Mammary epithelial cell (primary cell): ENCODE results near the gene SCP2.

Source experiments
- EZH2 ChIP-seq: IDR thresholded peaks from 2 replicates; pipeline ENCODE4 v1.6.1; 2012; ENCODE audit warnings: low read length, inconsistent platforms, borderline replicate concordance
- TF ChIP-seq, protein P1 (sequence below), 2 donors: IDR thresholded peaks in 1 of 2; conservative IDR thresholded peaks in 1 of 2; 2 replicates each; pipeline ENCODE4 v1.5.1; 2011 to 2012; ENCODE audit warnings: inconsistent platforms in 2 of 2, low read length in 2 of 2, mild to moderate bottlenecking in 2 of 2, control low read depth in 1 of 2, low read depth in 1 of 2; ENCODE audit not compliant: insufficient read depth in 1 of 2; ENCODE audit errors: extremely low read depth in 1 of 2

DNA sequence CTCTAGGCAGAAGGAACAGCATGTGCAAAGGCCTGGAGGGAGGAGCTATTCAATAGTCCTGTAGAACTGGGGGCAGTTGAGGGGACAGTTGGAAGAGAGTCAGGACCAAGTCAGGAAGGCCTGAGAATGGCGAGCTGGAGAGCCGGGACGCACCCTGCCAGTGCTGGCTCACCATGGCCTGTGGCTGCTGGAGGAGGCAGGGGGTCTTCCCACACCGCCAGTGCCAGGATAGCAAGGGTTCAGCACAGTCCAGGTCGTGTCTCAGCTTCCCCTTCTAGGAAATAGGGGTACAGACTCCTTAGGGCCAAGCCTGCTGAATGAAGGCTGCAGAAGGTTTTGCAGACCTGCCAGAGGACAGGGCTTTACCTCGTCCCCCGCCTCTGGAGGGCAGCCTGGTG, 142.2 kb downstream of the SCP2 start:
- TF ChIP-seq, protein P1, sequence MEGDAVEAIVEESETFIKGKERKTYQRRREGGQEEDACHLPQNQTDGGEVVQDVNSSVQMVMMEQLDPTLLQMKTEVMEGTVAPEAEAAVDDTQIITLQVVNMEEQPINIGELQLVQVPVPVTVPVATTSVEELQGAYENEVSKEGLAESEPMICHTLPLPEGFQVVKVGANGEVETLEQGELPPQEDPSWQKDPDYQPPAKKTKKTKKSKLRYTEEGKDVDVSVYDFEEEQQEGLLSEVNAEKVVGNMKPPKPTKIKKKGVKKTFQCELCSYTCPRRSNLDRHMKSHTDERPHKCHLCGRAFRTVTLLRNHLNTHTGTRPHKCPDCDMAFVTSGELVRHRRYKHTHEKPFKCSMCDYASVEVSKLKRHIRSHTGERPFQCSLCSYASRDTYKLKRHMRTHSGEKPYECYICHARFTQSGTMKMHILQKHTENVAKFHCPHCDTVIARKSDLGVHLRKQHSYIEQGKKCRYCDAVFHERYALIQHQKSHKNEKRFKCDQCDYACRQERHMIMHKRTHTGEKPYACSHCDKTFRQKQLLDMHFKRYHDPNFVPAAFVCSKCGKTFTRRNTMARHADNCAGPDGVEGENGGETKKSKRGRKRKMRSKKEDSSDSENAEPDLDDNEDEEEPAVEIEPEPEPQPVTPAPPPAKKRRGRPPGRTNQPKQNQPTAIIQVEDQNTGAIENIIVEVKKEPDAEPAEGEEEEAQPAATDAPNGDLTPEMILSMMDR (conservative IDR thresholded peaks at IDR 0.05 in 1 of 2, IDR thresholded peaks at IDR 0.05 in 1 of 2; ENCODE audit: extremely low read depth in 1 of 2, insufficient read depth in 1 of 2, low read depth in 1 of 2, low read length in 2 of 2) = no peak
- TF ChIP-seq EZH2 = no peak
